ENCODE data around the gene STMN3. TPM values are rescaled to one million over a fixed set of nuclear protein-coding genes. Genes with fewer than 3 reads are reported as not detected.

STMN3 gene
- total and polyA plus RNA-seq, 2 experiments from 2014 or later: 18.6 to 37.6 TPM

DNA sequence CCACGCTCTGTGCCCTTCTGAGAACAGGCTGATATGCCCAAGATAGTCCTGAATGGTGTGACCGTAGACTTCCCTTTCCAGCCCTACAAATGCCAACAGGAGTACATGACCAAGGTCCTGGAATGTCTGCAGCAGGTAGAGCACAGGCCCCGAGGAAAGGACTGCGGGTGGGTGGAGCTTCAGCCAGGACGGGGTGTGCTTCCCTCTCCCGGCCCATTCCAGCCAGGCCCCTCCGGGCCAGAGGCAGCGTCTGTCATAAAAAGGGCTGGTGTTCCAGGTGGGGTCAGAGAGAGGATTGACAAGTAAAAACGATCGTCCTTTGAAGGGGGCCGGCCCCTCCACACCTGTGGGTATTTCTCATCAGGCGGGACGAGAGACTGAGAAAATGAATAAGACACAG, 6.1 kb upstream of the STMN3 start:
- peak; percentile 24 for DNase-seq
- no peaks in the 10 kb centered on the region for H3K36me3 ChIP-seq (ENCODE audit: low read depth)
- H2AFZ ChIP-seq: peak overlapping the region; percentile 81
- H3K4me3 ChIP-seq: peak overlapping the region; percentile 85
- peak overlapping the region; percentile 78 for H3K4me2 ChIP-seq (ENCODE audit: unreplicated experiment)
- in situ Hi-C loops (cut with MboI): no loop called here
- no peaks in the 10 kb centered on the region for H4K20me1 ChIP-seq (ENCODE audit: insufficient read depth)
- peak overlapping the region; percentile 88 for H3K9ac ChIP-seq
- H3K27ac ChIP-seq: peak overlapping the region; percentile 75
- H3K4me1 ChIP-seq (ENCODE audit: insufficient read depth): peaks cover 13% of the 10 kb centered on the region
- no peaks in the 10 kb centered on the region for H3K9me3 ChIP-seq (ENCODE audit: low read depth)
- no peaks in the 10 kb centered on the region for H3K9me2 ChIP-seq (ENCODE audit: insufficient read depth)
- H3K27me3 ChIP-seq (replicated peaks; ENCODE audit: insufficient read depth): no peaks in the 10 kb centered on the region
- no peak for TF ChIP-seq EZH2 (IDR thresholded peaks at IDR 0.05; ENCODE audit: insufficient read depth, poor library complexity, severe bottlenecking)
- no peak for TF ChIP-seq EZH2phosphoT487 (IDR thresholded peaks at IDR 0.05; ENCODE audit: insufficient read depth, low read depth)
- H3F3A ChIP-seq (ENCODE audit: insufficient read depth): peaks cover 7% of the 10 kb centered on the region; the same call in 1 of the 2 replicates
- peaks cover 49% of the 10 kb centered on the region for H3K79me2 ChIP-seq (ENCODE audit: insufficient read depth)
- WGBS, 2 experiments (ENCODE audit: low coverage in 1 of 2, low lambda C conversion rate in 2 of 2, missing lambda C conversion rate in 2 of 2): 53 to 57% methylated on average over 13 of the region's 13 CpGs

DNA sequence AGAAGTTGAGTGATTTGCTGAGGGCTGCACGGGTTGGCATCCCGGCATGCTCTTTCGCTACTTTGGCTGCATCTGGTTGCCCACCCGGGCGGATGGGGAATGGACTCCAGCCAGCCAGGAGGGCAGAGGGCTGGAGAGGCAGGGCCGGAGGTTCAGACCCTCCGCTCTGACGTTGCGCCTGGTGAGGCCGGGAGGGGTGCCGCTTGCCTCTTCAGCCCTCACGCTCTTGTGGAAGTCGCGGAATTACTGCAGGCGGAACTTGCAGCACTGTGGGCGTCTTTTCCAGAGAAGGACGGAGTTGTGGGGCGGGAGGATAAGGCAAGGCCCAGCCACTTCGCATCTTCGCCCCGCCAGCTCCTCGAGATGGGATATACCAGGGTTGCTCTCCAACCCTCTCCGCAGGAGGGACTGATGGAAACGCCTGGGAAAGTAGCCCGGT, 5.5 kb upstream of the STMN3 start:
- Histone ChIP-seq H3K27me3 (replicated peaks; ENCODE audit: insufficient read depth) (no peaks in the 10 kb centered on the region), H4K20me1 (ENCODE audit: insufficient read depth) (no peaks in the 10 kb centered on the region), H3K79me2 (ENCODE audit: insufficient read depth) (peaks cover 43% of the 10 kb centered on the region), H3K9me2 (ENCODE audit: insufficient read depth) (no peaks in the 10 kb centered on the region), H3K4me3 (peak overlapping the region; percentile 85), H3K9me3 (ENCODE audit: low read depth) (no peaks in the 10 kb centered on the region), H3K4me1 (ENCODE audit: insufficient read depth) (peaks cover 13% of the 10 kb centered on the region), H3K9ac (peak overlapping the region; percentile 88), H2AFZ (peak overlapping the region; percentile 81), H3K4me2 (ENCODE audit: unreplicated experiment) (peak overlapping the region; percentile 78), H3F3A (ENCODE audit: insufficient read depth) (peaks cover 7% of the 10 kb centered on the region; the same call in 1 of the 2 replicates), H3K36me3 (ENCODE audit: low read depth) (no peaks in the 10 kb centered on the region), H3K27ac (peak overlapping the region; percentile 75)
- WGBS, 2 experiments (ENCODE audit: low coverage in 1 of 2, low lambda C conversion rate in 2 of 2, missing lambda C conversion rate in 2 of 2): 0% methylated on average over 25 of the region's 25 CpGs
- TF ChIP-seq EZH2phosphoT487 (IDR thresholded peaks at IDR 0.05; ENCODE audit: insufficient read depth, low read depth) (no peak), EZH2 (IDR thresholded peaks at IDR 0.05; ENCODE audit: insufficient read depth, poor library complexity, severe bottlenecking) (no peak)
- in situ Hi-C loops (cut with MboI): no loop called here
- DNase-seq: peak; percentile 81

DNA sequence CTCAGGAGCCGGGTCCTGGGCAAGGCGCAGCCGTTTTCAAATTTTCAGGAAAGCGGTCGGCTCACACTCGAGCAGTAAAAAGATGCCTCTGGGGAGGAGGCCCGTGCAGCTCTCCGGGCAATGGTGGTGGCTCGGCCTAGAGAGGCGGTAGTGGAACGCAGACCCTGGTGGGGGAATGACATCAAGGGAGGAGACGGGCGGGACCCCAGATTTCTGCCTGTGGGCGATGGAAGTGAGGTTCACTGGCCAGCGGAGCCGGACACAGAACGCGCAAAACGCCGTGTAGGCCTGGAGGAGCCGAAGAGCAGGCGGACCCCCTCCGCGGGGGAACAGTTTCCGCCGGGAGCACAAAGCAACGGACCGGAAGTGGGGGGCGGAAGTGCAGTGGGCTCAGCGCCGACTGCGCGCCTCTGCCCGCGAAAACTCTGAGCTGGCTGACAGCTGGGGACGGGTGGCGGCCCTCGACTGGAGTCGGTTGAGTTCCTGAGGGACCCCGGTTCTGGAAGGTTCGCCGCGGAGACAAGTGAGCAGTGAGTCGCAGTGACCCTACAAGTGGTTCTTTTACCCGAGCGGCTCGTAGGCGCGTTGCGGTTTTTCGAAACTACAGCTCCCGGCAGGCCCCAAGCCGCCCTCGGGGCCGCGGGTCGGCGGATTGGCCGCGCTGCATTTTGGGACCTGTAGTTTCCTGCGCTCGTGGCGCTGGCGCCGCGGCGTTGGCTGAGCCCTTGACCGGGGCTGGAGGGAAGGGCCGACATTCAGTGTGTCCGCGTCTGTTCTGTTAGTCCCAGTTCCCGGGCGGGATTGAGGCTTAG, 4.9 kb upstream of the STMN3 start, which contains the start of gene RTEL1:
Gene RTEL1 (plus strand): TSS at position 376 of the 812 bp plus-strand sequence. CDS start 1,091 bp downstream, outside the sequence.
- Histone ChIP-seq H3K9me2 (ENCODE audit: insufficient read depth) (no peaks in the 10 kb centered on the region), H3K4me1 (ENCODE audit: insufficient read depth) (peaks cover 13% of the 10 kb centered on the region), H3K9me3 (ENCODE audit: low read depth) (no peaks in the 10 kb centered on the region), H3K27ac (peak within 1 kb of the TSS; percentile 75), H3K27me3 (replicated peaks; ENCODE audit: insufficient read depth) (no peaks in the 10 kb centered on the region), H3K4me2 (ENCODE audit: unreplicated experiment) (peak within 1 kb of the TSS; percentile 78), H2AFZ (peak within 1 kb of the TSS; percentile 81), H3K36me3 (ENCODE audit: low read depth) (no peaks in the 10 kb centered on the region), H3K9ac (peak within 1 kb of the TSS; percentile 88), H4K20me1 (ENCODE audit: insufficient read depth) (no peaks in the 10 kb centered on the region), H3K79me2 (ENCODE audit: insufficient read depth) (peaks cover 41% of the 10 kb centered on the region), H3K4me3 (peak within 1 kb of the TSS; percentile 85), H3F3A (ENCODE audit: insufficient read depth) (peaks cover 7% of the 10 kb centered on the region; the same call in 1 of the 2 replicates)
- peak; percentile 97 for DNase-seq
- in situ Hi-C loops (cut with MboI): no loop called here
- 2% methylated on average over 53 to 72 of the region's 73 CpGs for WGBS, 2 experiments (ENCODE audit: low coverage in 1 of 2, low lambda C conversion rate in 2 of 2, missing lambda C conversion rate in 2 of 2)
- TF ChIP-seq EZH2phosphoT487 (IDR thresholded peaks at IDR 0.05; ENCODE audit: insufficient read depth, low read depth) (no peak), EZH2 (IDR thresholded peaks at IDR 0.05; ENCODE audit: insufficient read depth, poor library complexity, severe bottlenecking) (no peak)

DNA sequence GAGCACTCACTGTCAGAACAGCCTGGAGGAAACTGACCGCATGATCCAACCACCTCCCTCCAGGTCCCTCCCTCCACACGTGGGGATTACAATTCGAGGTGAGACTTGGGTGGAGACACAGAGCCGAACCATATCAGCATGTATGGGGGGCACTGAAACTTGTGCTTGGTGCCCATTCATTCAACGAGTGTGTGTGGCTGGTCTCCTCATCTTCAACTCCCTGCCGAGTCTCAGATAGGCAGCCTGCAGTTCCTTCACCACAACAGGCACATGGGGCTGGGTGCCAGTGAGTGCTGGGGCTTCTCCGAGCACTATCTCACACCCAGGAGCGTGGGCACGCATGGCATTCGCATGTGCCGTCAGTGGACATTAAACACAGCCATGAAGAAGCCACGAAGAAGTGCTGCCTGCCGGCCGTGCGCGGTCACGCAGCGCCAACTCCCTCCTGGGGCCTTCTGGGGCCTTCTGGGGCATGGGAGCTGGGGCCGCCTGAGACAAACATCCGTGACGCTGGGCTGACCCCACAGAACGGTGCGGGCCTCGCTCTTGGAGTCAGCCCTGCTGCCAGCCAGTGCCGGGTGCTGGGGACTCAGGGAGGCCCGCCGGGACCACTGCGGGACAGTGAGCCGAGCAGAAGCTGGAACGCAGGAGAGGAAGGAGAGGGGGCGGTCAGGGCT, 4.2 kb upstream of the STMN3 start:
- 15 to 20% methylated on average over 31 of the region's 31 CpGs for WGBS, 2 experiments (ENCODE audit: low coverage in 1 of 2, low lambda C conversion rate in 2 of 2, missing lambda C conversion rate in 2 of 2)
- peak overlapping the region; percentile 88 for H3K9ac ChIP-seq
- peak; percentile 58 for DNase-seq

More for the DNA sequence above, 4.2 kb upstream of the STMN3 start:
- Histone ChIP-seq H3K4me3 (peak overlapping the region; percentile 85), H4K20me1 (ENCODE audit: insufficient read depth) (no peaks in the 10 kb centered on the region), H3K4me1 (ENCODE audit: insufficient read depth) (peaks cover 13% of the 10 kb centered on the region), H3K27me3 (replicated peaks; ENCODE audit: insufficient read depth) (no peaks in the 10 kb centered on the region), H3K4me2 (ENCODE audit: unreplicated experiment) (peak overlapping the region; percentile 68), H2AFZ (peak overlapping the region; percentile 81), H3K9me2 (ENCODE audit: insufficient read depth) (no peaks in the 10 kb centered on the region), H3K27ac (peak overlapping the region; percentile 75), H3K36me3 (ENCODE audit: low read depth) (no peaks in the 10 kb centered on the region), H3F3A (ENCODE audit: insufficient read depth) (peaks cover 7% of the 10 kb centered on the region; the same call in 1 of the 2 replicates), H3K79me2 (ENCODE audit: insufficient read depth) (peaks cover 35% of the 10 kb centered on the region), H3K9me3 (ENCODE audit: low read depth) (no peaks in the 10 kb centered on the region)
- in situ Hi-C loops (cut with MboI): no loop called here
- TF ChIP-seq EZH2phosphoT487 (IDR thresholded peaks at IDR 0.05; ENCODE audit: insufficient read depth, low read depth): no peak
- no peak for TF ChIP-seq EZH2 (IDR thresholded peaks at IDR 0.05; ENCODE audit: insufficient read depth, poor library complexity, severe bottlenecking)

Data from GM23248 (cell line).